WTC11 (cell line): ENCODE measurements around the gene UNC5A. TPM values are rescaled to one million over a fixed set of nuclear protein-coding genes. Genes with fewer than 3 reads are reported as not detected.

Experiments
- ATAC-seq: fragments of 200-7000 bp; cut with Tn5 transposase; 2 replicates; pipeline ENCODE4 v1.10.0; 2021; ENCODE audit warnings: mild to moderate bottlenecking, moderate library complexity
- CTCF ChIA-PET: fragments of 300-600 bp; sonication (Branson Sonifier 250); formaldehyde crosslinking; loops from one replicate; lab custom pipeline; 2021; ENCODE audit warnings: antibody characterized with exemption; lab: Charles Lee
- POLR2A ChIA-PET: fragments of 350-600 bp; sonication (Branson Sonifier 250); formaldehyde crosslinking; loops from one replicate; lab custom pipeline; 2021; ENCODE audit warnings: antibody characterized with exemption; lab: Charles Lee
- DNase-seq: peaks from one replicate; pipeline ENCODE4 v3.0.0; 2021; ENCODE audit warnings: low spot score
- H3K27ac Mint-ChIP-seq: 2 replicates; pipeline ENCODE4 v1.8.0; 2021; ENCODE audit warnings: mixed read lengths
- H3K27me3 Mint-ChIP-seq: 2 replicates; pipeline ENCODE4 v1.8.0; 2021; ENCODE audit warnings: low read depth, mild to moderate bottlenecking, moderate library complexity, mixed read lengths
- H3K36me3 Mint-ChIP-seq: 2 replicates; pipeline ENCODE4 v1.8.0; 2021; ENCODE audit warnings: mixed read lengths
- H3K4me1 Mint-ChIP-seq: 2 replicates; pipeline ENCODE4 v1.8.0; 2022; ENCODE audit warnings: mixed read lengths
- H3K4me3 Mint-ChIP-seq: 2 replicates; pipeline ENCODE4 v1.8.0; 2021; ENCODE audit warnings: mild to moderate bottlenecking, moderate library complexity, mixed read lengths
- H3K9me3 Mint-ChIP-seq: 2 replicates; pipeline ENCODE4 v1.8.0; 2021; ENCODE audit warnings: mixed read lengths
- AFF4 ChIP-seq: sonication (generic); formaldehyde crosslinking; IDR thresholded peaks from 2 replicates; pipeline ENCODE4 v1.8.1; 2023; ENCODE audit warnings: mild to moderate bottlenecking, missing genetic modification reagents, borderline replicate concordance
- ATF6 ChIP-seq: sonication (generic); formaldehyde crosslinking; IDR thresholded peaks from 2 replicates; pipeline ENCODE4 v1.8.1; 2023; ENCODE audit warnings: mild to moderate bottlenecking, missing genetic modification reagents
- CREM ChIP-seq: sonication (generic); formaldehyde crosslinking; IDR thresholded peaks from 2 replicates; pipeline ENCODE4 v1.8.1; 2022; ENCODE audit warnings: mild to moderate bottlenecking, missing genetic modification reagents, moderate library complexity
- CTCF ChIP-seq: fragments of 200-600 bp; IDR thresholded peaks from 2 replicates; pipeline ENCODE4 v1.8.0; 2022; ENCODE audit warnings: antibody characterized with exemption
- ELF4 ChIP-seq: sonication (generic); formaldehyde crosslinking; IDR thresholded peaks from 2 replicates; pipeline ENCODE4 v1.8.1; 2022; ENCODE audit warnings: low read depth, mild to moderate bottlenecking, moderate library complexity, missing genetic modification reagents
- GRHL2 ChIP-seq: fragments of 250-450 bp; sonication (Bioruptor Pico); IDR thresholded peaks from 2 replicates; pipeline ENCODE4 v1.8.0; 2022; ENCODE audit warnings: mild to moderate bottlenecking, moderate library complexity; ENCODE audit not compliant: insufficient replicate concordance, severe bottlenecking
- JAZF1 ChIP-seq: fragments of 250-450 bp; sonication (Bioruptor Pico); IDR thresholded peaks from 2 replicates; pipeline ENCODE4 v1.9.0; 2021; ENCODE audit warnings: moderate library complexity, mild to moderate bottlenecking, inconsistent platforms
- MXD4 ChIP-seq: fragments of 250-450 bp; sonication (Bioruptor Pico); IDR thresholded peaks from 2 replicates; pipeline ENCODE4 v1.8.0; 2021; ENCODE audit warnings: mild to moderate bottlenecking, moderate library complexity, borderline replicate concordance
- MYBL2 ChIP-seq: sonication (generic); formaldehyde crosslinking; IDR thresholded peaks from 2 replicates; pipeline ENCODE4 v1.8.1; 2023; ENCODE audit warnings: mild to moderate bottlenecking, moderate library complexity, missing genetic modification reagents
- STAT6 ChIP-seq: sonication (generic); formaldehyde crosslinking; conservative IDR thresholded peaks from 2 replicates; pipeline ENCODE4 v1.8.1; 2023; ENCODE audit warnings: mild to moderate bottlenecking, low read depth, missing genetic modification reagents, moderate library complexity
- TEAD4 ChIP-seq: sonication (generic); formaldehyde crosslinking; IDR thresholded peaks from 2 replicates; pipeline ENCODE4 v1.8.0; 2022; ENCODE audit warnings: mild to moderate bottlenecking, missing genetic modification reagents
- ZNF232 ChIP-seq: sonication (generic); formaldehyde crosslinking; IDR thresholded peaks from 2 replicates; pipeline ENCODE4 v1.8.0; 2022; ENCODE audit warnings: mild to moderate bottlenecking, missing genetic modification reagents
- ZNF416 ChIP-seq: fragments of 250-450 bp; sonication (Bioruptor Pico); IDR thresholded peaks from 2 replicates; pipeline ENCODE4 v1.9.0; 2021; ENCODE audit warnings: mild to moderate bottlenecking, inconsistent platforms
- total RNA-seq: library from RNA; stranded (reverse); gene quantifications from 3 replicates; pipeline ENCODE4 v1.2.3, GENCODE V29; 2021
- TF ChIP-seq, protein P1 (sequence below): sonication (generic); formaldehyde crosslinking; IDR thresholded peaks from 2 replicates; pipeline ENCODE4 v1.8.0; 2022; ENCODE audit warnings: mild to moderate bottlenecking, missing genetic modification reagents
- TF ChIP-seq, protein P2 (sequence below): sonication (generic); formaldehyde crosslinking; IDR thresholded peaks from 2 replicates; pipeline ENCODE4 v1.8.1; 2022; ENCODE audit warnings: mild to moderate bottlenecking, moderate library complexity, missing genetic modification reagents

Gene UNC5A
- total RNA-seq, 1 experiment from 2014 or later: 10.2 TPM

- ChIA-PET CTCF (interaction anchor here (0.6 to 1.5 kb wide), 5 partner anchors 9 to 102 kb away, joined by 3 to 10 read pairs (median 3); no protein-coding TSS in a partner anchor), POLR2A (no interaction called here)
- TF ChIP-seq STAT6 (no peak), CTCF (no peak), CREM (CRISPR knock-in tag) (no peak)
- TF ChIP-seq, protein P1, sequence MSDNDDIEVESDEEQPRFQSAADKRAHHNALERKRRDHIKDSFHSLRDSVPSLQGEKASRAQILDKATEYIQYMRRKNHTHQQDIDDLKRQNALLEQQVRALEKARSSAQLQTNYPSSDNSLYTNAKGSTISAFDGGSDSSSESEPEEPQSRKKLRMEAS: no peak
- TF ChIP-seq, protein P2, sequence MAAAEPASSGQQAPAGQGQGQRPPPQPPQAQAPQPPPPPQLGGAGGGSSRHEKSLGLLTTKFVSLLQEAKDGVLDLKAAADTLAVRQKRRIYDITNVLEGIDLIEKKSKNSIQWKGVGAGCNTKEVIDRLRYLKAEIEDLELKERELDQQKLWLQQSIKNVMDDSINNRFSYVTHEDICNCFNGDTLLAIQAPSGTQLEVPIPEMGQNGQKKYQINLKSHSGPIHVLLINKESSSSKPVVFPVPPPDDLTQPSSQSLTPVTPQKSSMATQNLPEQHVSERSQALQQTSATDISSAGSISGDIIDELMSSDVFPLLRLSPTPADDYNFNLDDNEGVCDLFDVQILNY: no peak
- no peak for DNase-seq
- Mint-ChIP-seq H3K4me3 (no peak overlapping the region), H3K27me3 (peaks cover 4% of the 10 kb centered on the region), H3K4me1 (peaks cover 13% of the 10 kb centered on the region), H3K9me3 (peaks cover 20% of the 10 kb centered on the region), H3K36me3 (peaks cover 4% of the 10 kb centered on the region; the same call in 1 of the 2 replicates), H3K27ac (no peak overlapping the region)
- ATAC-seq: peak; percentile 77
Measured at GRCh38 chr5:176762489-176762888, 47.9 kb upstream of the UNC5A start.

- CTCF ChIA-PET: interaction anchor here (1.2 to 1.3 kb wide), 2 partner anchors 21 to 105 kb away, joined by 3 to 5 read pairs; no protein-coding TSS in a partner anchor
- ATAC-seq (no peak), DNase-seq (no peak)
- POLR2A ChIA-PET: no interaction called here
- Mint-ChIP-seq H3K36me3 (peaks cover 4% of the 10 kb centered on the region; the same call in 1 of the 2 replicates), H3K9me3 (peaks cover 17% of the 10 kb centered on the region), H3K4me3 (no peak overlapping the region), H3K4me1 (peaks cover 13% of the 10 kb centered on the region), H3K27ac (no peak overlapping the region), H3K27me3 (peaks cover 4% of the 10 kb centered on the region)
- TF ChIP-seq MXD4 (CRISPR knock-in tag) (no peak), ATF6 (no peak), ELF4 (CRISPR knock-in tag) (no peak)
Measured at GRCh38 chr5:176765687-176766086, 44.7 kb upstream of the UNC5A start.

- Mint-ChIP-seq H3K9me3 (peaks cover 27% of the 10 kb centered on the region), H3K4me1 (no peaks in the 10 kb centered on the region), H3K36me3 (peaks cover 6% of the 10 kb centered on the region; the same call in 1 of the 2 replicates), H3K27me3 (peaks cover 7% of the 10 kb centered on the region), H3K4me3 (no peak overlapping the region)
- DNase-seq (no peak), ATAC-seq (no peak)
- POLR2A ChIA-PET: no interaction called here
- TF ChIP-seq JAZF1 (CRISPR knock-in tag): no peak
- no peak for TF ChIP-seq GRHL2 (CRISPR knock-in tag)
- TF ChIP-seq ZNF416: no peak
- TF ChIP-seq MYBL2: no peak
- TF ChIP-seq ZNF232 (CRISPR knock-in tag): no peak
- no peak for TF ChIP-seq AFF4 (CRISPR knock-in tag)
- no peak for TF ChIP-seq TEAD4 (CRISPR knock-in tag)
- TF ChIP-seq, all 79 proteins: peak for 0
- H3K27ac Mint-ChIP-seq: no peak overlapping the region
- CTCF ChIA-PET: interaction anchor here (1.0 to 1.5 kb wide), 2 partner anchors 65 to 98 kb away, joined by 3 to 4 read pairs; no protein-coding TSS in a partner anchor
Measured at GRCh38 chr5:176768174-176768970, 42.0 kb upstream of the UNC5A start.
